Chondrocyte (in vitro differentiated cells): Measurements from ENCODE around the gene EPHA6. TPM values are rescaled to one million over a fixed set of nuclear protein-coding genes. Genes with fewer than 3 reads are reported as not detected.
"Not testable (repeated sequence)": the region's sequence is repeated elsewhere in the genome, so short reads cannot be mapped to it uniquely, and the experiment has no call there.

Experiments
- DNase-seq: peaks from one replicate; pipeline ENCODE4 v3.0.0; 2021; ENCODE audit warnings: mixed read lengths, low spot score
- H3K27ac Mint-ChIP-seq: one replicate; pipeline ENCODE4 v1.8.0; 2021; ENCODE audit warnings: mild to moderate bottlenecking, moderate library complexity, mixed read lengths; ENCODE audit not compliant: unreplicated experiment
- H3K27me3 Mint-ChIP-seq: 2 replicates; pipeline ENCODE4 v1.8.0; 2021; ENCODE audit warnings: low read depth, mixed read lengths
- H3K36me3 Mint-ChIP-seq: 2 replicates; pipeline ENCODE4 v1.8.0; 2021; ENCODE audit warnings: low read depth, mixed read lengths
- H3K4me1 Mint-ChIP-seq: 2 replicates; pipeline ENCODE4 v1.8.0; 2021; ENCODE audit warnings: low read depth, mild to moderate bottlenecking, mixed read lengths
- H3K4me3 Mint-ChIP-seq: one replicate; pipeline ENCODE4 v1.8.0; 2021; ENCODE audit warnings: mild to moderate bottlenecking, moderate library complexity, mixed read lengths; ENCODE audit not compliant: unreplicated experiment
- H3K9me3 Mint-ChIP-seq: 2 replicates; pipeline ENCODE4 v1.8.0; 2021; ENCODE audit warnings: low read depth, mixed read lengths
- total RNA-seq: library from RNA; stranded (reverse); gene quantifications from 3 replicates; pipeline ENCODE4 v1.2.1, GENCODE V29; 2021
- TF ChIP-seq, protein P1 (sequence below): fragments of 200-600 bp; sonication (generic); IDR thresholded peaks from 2 replicates; pipeline ENCODE4 v1.5.0; 2021; ENCODE audit warnings: antibody characterized with exemption, mild to moderate bottlenecking, moderate library complexity

The EPHA6 gene
- total RNA-seq, 1 donor from 2014 or later: 0.62 TPM

DNA sequence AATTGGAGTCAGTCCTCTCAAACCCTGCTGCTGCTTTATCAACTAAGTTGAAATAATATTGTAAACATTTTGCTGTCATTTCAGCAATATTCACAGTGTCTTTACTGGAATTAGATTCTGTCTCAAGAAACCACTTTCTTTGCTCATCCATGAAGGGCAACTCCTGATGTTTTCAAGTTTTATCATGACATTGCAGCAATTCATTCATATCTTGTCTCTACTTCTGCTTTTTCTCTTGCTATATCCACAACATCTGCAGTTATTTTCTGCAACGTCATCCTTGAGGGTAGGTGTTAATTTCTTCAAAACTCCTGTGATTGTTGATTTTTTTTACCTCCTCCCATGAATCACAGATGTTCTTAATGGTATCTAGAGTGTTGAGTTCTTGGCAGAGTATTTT, 181.6 kb downstream of the EPHA6 start:
- Mint-ChIP-seq H3K9me3 (peaks cover 7% of the 10 kb centered on the region), H3K36me3 (no peaks in the 10 kb centered on the region), H3K4me1 (no peaks in the 10 kb centered on the region), H3K27me3 (peaks cover 3% of the 10 kb centered on the region), H3K4me3 (no peak overlapping the region), H3K27ac (no peak overlapping the region)
- TF ChIP-seq, protein P1, sequence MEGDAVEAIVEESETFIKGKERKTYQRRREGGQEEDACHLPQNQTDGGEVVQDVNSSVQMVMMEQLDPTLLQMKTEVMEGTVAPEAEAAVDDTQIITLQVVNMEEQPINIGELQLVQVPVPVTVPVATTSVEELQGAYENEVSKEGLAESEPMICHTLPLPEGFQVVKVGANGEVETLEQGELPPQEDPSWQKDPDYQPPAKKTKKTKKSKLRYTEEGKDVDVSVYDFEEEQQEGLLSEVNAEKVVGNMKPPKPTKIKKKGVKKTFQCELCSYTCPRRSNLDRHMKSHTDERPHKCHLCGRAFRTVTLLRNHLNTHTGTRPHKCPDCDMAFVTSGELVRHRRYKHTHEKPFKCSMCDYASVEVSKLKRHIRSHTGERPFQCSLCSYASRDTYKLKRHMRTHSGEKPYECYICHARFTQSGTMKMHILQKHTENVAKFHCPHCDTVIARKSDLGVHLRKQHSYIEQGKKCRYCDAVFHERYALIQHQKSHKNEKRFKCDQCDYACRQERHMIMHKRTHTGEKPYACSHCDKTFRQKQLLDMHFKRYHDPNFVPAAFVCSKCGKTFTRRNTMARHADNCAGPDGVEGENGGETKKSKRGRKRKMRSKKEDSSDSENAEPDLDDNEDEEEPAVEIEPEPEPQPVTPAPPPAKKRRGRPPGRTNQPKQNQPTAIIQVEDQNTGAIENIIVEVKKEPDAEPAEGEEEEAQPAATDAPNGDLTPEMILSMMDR: no peak
- DNase-seq: no peak

DNA sequence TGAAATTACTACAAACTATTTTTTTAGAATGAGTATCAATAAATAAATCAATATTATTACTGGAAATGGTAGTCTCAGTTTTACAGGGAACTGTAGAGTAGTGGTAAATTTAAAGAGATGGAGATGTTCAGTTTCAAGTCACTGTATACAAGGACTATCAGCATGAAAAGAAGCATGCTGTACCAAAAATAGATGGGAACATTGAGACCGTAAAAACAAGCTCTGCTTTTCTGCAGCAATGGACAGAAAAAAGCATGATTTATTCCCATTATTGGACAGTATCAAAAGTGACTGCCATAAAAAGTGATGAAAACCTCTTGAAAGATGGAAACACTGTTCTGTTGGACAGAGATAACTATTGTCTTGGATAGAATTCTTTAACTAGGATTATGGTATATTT, 187.2 kb downstream of the EPHA6 start:
- Mint-ChIP-seq H3K36me3 (no peaks in the 10 kb centered on the region), H3K27ac (no peak overlapping the region), H3K4me1 (no peaks in the 10 kb centered on the region), H3K4me3 (no peak overlapping the region), H3K9me3 (peaks cover 11% of the 10 kb centered on the region), H3K27me3 (peaks cover 2% of the 10 kb centered on the region)
- TF ChIP-seq, protein P1: no peak
- no peak for DNase-seq

DNA sequence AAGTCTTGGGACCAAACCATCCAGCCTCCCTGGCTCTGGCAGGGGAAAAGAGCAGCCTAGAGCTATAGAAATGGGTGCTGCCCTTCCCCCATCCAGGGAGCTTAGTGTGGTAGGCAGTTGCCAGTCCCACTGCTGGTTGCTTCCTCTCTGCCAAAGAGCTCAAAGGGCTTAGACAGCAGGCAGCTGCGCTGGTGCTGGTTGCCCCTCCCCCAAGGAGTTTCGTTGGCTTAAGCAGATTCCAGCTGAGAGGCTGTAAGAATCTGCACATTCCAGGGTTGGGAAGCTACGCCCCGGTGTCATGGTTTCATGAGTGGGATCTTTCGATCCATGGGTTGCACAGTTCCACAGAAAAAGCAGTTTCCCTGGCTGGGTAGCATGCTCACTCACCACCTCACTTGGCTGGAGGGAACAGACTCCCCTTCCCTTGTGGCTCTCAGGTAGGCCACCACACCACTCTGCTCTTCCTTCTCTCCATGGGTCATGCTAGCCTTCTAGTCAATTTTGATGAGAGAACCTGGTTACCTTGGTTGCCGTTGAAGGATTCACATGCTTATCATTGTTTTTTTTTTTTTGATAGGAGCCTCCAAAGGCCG, 195.1 kb downstream of the EPHA6 start:
- Mint-ChIP-seq H3K9me3 (peaks cover 25% of the 10 kb centered on the region), H3K36me3 (no peaks in the 10 kb centered on the region), H3K27me3 (no peaks in the 10 kb centered on the region), H3K27ac (no peak overlapping the region), H3K4me3 (no peak overlapping the region), H3K4me1 (no peaks in the 10 kb centered on the region)
- no peak for DNase-seq
- TF ChIP-seq, protein P1: no peak

DNA sequence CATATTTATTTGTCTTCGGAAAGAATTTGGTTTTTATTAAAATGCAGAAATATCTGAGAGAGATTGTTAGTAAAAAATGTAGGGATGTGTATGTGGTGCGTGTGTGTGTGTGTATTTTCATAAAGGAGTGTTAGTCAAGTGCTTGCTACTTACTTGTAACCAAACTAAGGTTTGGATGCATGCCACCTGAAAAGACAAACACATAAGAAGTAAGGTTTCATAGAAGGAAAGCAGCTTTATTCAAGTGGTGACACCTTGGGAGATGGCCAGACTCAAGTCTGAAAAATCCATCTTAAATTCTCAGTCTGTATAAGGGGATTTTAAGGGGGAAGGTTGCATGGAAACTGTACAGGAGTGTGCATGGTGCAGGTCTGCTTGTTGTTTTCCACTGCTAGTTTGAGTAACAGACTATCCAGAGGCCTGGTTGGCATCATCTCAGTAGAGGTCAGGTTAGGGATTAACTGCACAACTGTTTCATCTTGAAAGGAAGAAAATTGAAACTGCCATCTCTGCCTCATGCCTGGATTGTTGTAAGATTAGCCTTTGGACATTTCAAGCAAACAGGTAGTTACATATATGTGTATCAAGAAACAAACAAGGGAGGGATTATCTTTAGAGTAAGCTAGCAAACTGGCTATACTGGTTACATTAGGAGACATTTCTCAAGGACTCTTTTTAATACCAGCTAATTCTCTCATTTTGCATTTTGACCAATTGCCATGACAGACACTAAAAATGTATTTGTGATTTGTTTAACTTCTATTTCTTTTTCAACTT, 196.7 kb downstream of the EPHA6 start:
- no peaks in the 10 kb centered on the region for H3K4me1 Mint-ChIP-seq
- no peaks in the 10 kb centered on the region for H3K36me3 Mint-ChIP-seq
- H3K27ac Mint-ChIP-seq: no peak overlapping the region
- H3K9me3 Mint-ChIP-seq: peaks cover 20% of the 10 kb centered on the region
- DNase-seq: no peak
- no peaks in the 10 kb centered on the region for H3K27me3 Mint-ChIP-seq
- TF ChIP-seq, protein P1: no peak
- no peak overlapping the region for H3K4me3 Mint-ChIP-seq

DNA sequence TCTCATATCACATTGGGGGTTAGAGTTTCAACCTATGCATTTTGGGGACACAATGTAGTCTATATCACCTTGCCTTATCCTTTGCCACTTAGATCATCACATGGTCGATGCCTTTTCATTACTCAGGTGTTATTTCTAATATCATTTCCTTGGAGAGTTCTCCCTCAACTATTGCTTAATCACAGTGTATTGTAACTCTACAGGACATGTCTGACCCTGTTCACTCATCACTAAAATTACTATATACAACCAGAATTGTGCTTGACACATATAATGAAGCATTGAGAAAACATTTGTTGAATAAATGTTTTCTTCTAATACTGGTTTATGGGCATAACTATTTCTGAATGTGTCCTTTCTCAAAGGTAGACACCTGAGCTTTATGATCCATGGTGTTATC, 207.4 kb downstream of the EPHA6 start:
- TF ChIP-seq, protein P1: no peak
- peaks cover 5% of the 10 kb centered on the region for H3K27me3 Mint-ChIP-seq
- no peak overlapping the region for H3K27ac Mint-ChIP-seq

DNA sequence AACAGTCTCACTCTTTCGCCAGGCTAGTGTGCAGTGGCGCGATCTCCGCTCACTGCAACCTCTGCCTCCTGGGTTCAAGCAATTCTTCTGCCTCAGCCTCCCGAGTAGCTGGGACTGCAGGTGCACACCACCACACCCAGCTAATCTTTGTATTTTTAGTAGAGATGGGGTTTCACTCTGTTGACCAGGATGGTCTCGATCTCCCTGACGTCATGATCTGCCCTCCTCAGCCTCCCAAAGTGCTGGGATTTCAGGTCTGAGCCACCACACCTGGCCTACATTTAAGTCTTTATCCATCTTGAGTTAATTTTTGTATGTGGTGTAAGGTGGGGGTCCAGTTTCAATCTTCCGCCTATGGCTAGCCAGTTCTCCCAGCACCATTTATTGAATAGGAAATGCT, 211.2 kb downstream of the EPHA6 start:
- H3K36me3 Mint-ChIP-seq, H3K4me3 Mint-ChIP-seq, DNase-seq, H3K4me1 Mint-ChIP-seq, H3K27ac Mint-ChIP-seq, H3K27me3 Mint-ChIP-seq, H3K9me3 Mint-ChIP-seq: not testable (repeated sequence)

More for the DNA sequence above, 207.4 kb downstream of the EPHA6 start:
- H3K9me3 Mint-ChIP-seq: peaks cover 14% of the 10 kb centered on the region
- no peak overlapping the region for H3K4me3 Mint-ChIP-seq
- DNase-seq: no peak
- no peaks in the 10 kb centered on the region for H3K36me3 Mint-ChIP-seq
- H3K4me1 Mint-ChIP-seq: no peaks in the 10 kb centered on the region
